ENCODE measurements around the gene PSMD6.

PSMD6 gene

DNA sequence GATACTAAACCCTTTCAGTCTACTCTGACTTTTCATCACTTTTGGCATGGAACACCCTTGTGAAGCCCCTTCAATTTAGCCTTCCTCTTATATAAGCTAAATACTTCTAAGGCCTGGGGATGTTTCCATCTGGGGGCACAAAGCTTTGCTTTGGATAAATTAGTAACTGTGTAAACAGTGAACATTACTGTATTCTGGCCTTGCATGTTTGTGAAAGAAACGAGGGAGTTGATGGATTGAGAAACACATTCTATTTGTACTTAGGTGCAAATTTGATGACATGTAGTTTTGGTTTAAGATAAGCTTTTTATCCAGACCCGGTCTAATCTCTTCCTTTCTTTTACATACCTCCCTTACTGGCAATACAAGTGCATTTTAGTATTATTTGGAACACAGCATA, 19.7 kb downstream of the PSMD6 start:
- peaks cover 48 to 53% of the 10 kb centered on the region in 2 donors for H3K36me3 ChIP-seq (ENCODE audit: control insufficient read depth in 1 of 2, insufficient read depth in 2 of 2, low read length in 2 of 2)
- H3K4me1 ChIP-seq (ENCODE audit: control insufficient read depth in 1 of 2, insufficient read depth in 2 of 2, low read length in 2 of 2) = no peaks in the 10 kb centered on the region
- H3K9me3 ChIP-seq (ENCODE audit: control insufficient read depth in 1 of 2, low read length in 2 of 2) = no peaks in the 10 kb centered on the region
- H3K27me3 ChIP-seq (ENCODE audit: low read depth, low read length) = no peaks in the 10 kb centered on the region
- H3K27ac ChIP-seq (ENCODE audit: low read length) = no peak overlapping the region
- no peak overlapping the region for H3K4me3 ChIP-seq (ENCODE audit: low read depth in 1 of 2, low read length in 2 of 2)

GRCh38 chr3:64002233-64002632, 21.1 kb downstream of the PSMD6 start:
- H3K9me3 ChIP-seq (ENCODE audit: control insufficient read depth in 1 of 2, low read length in 2 of 2) = no peaks in the 10 kb centered on the region
- H3K4me1 ChIP-seq (ENCODE audit: control insufficient read depth in 1 of 2, insufficient read depth in 2 of 2, low read length in 2 of 2) = no peaks in the 10 kb centered on the region
- H3K36me3 ChIP-seq (ENCODE audit: control insufficient read depth in 1 of 2, insufficient read depth in 2 of 2, low read length in 2 of 2) = peaks cover 40 to 49% of the 10 kb centered on the region in 2 donors
- no peaks in the 10 kb centered on the region for H3K27me3 ChIP-seq (ENCODE audit: low read depth, low read length)
- no peak overlapping the region for H3K4me3 ChIP-seq (ENCODE audit: low read depth in 1 of 2, low read length in 2 of 2)
- no peak overlapping the region for H3K27ac ChIP-seq (ENCODE audit: low read length)

DNA sequence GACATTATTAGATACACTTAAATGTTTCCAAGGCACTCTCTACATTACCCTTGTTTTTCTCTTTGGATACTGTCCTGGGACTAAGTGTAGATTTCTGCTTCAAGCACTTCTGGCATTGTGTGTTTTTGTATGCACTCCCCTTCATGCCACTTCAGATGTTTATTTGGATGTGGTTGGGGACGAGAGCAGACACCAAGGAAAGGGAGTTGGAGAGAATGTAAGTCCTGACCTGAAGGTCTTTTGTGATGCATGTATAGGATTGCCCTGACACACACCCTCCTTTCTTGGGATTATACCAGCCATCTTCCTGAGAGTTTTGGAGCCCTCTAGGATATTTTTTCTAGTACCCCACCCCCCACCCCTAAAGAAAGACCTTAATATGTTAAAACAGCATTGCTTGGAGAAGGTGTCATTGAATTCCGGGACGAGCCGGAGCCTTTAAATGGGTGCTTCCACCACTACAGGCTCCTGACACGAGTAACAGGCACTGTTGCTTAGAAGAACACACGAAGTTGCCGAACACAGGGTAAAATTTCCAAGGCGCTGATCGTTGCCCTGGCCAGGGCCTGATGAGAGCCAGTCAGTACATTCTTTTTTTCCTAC, 22.7 kb downstream of the PSMD6 start:
- H3K4me1 ChIP-seq (ENCODE audit: control insufficient read depth in 1 of 2, insufficient read depth in 2 of 2, low read length in 2 of 2) = no peaks in the 10 kb centered on the region
- H3K36me3 ChIP-seq (ENCODE audit: control insufficient read depth in 1 of 2, insufficient read depth in 2 of 2, low read length in 2 of 2) = peaks cover 36 to 49% of the 10 kb centered on the region in 2 donors
- no peak overlapping the region for H3K4me3 ChIP-seq (ENCODE audit: low read depth in 1 of 2, low read length in 2 of 2)
- H3K27ac ChIP-seq (ENCODE audit: low read length) = no peak overlapping the region
- no peaks in the 10 kb centered on the region for H3K9me3 ChIP-seq (ENCODE audit: control insufficient read depth in 1 of 2, low read length in 2 of 2)
- no peaks in the 10 kb centered on the region for H3K27me3 ChIP-seq (ENCODE audit: low read depth, low read length)

DNA sequence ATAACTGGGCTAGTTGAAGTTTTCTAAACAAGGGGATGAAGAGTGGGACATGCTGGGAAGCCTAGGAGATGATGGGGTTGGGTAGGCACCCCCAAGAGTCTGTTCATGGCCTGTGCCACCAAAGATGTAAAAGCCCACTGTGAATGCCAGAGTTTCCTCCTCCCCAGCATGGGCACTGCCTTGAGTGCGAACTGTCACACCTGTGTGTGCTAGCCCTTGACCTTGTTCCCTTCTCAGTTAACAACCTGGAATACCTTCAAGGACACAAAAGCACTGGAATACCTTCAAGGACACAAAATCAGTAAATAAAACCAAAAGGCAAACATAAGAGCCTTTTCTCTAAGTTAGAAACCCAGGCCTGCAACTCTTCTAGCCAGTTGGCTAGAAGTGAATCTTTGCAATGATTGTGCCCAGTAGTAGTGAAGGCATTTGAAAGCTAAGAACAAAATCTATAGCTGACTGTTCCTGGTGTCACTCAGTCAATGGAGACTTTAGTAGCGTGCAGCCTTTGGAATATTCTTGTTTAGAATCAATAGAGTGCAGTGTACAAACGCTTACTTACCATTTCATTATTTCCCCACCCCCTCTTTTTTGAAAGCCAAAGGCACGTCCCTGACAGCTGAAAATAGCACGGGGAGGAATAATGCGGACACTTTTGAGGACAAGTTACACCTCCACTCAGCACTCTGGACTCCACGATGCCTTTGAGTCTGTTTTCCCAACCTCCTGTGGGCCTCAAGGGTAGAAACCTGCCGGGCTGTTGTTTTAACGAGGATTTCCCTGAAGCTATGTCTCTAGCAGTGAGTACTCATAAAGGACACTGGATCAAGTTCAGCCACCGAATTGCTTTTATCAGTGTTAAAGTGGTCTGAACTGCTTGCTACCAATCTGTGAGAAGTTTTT, 24.2 kb downstream of the PSMD6 start:
- Histone ChIP-seq H3K36me3 (ENCODE audit: control insufficient read depth in 1 of 2, insufficient read depth in 2 of 2, low read length in 2 of 2) (peaks cover 37 to 59% of the 10 kb centered on the region in 2 donors), H3K27ac (ENCODE audit: low read length) (no peak overlapping the region)

DNA sequence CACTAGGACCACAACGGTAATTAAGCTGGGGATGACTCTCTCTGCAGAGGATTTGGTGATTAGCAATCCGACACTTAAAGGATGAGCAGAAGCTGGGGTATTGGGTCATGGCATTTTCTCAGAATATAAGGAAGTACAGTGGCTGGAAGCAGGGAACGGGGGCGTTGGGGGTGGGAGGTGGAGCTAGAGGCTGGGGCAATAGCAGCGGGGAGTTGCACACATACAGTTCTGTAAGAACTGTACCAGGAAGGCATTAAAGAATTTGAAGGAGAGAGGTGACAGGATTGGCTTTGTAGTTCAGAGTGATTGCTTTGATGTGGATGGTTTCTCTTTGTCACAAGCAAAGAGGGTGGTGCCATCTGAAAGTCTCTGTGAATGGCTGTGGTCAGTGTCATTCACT, 28.2 kb downstream of the PSMD6 start:
- Histone ChIP-seq H3K4me1 (ENCODE audit: control insufficient read depth in 1 of 2, insufficient read depth in 2 of 2, low read length in 2 of 2) (no peaks in the 10 kb centered on the region), H3K27ac (ENCODE audit: low read length) (no peak overlapping the region), H3K36me3 (ENCODE audit: control insufficient read depth in 1 of 2, insufficient read depth in 2 of 2, low read length in 2 of 2) (peaks cover 51 to 80% of the 10 kb centered on the region in 2 donors), H3K9me3 (ENCODE audit: control insufficient read depth in 1 of 2, low read length in 2 of 2) (no peaks in the 10 kb centered on the region), H3K27me3 (ENCODE audit: low read depth, low read length) (no peaks in the 10 kb centered on the region), H3K4me3 (ENCODE audit: low read depth in 1 of 2, low read length in 2 of 2) (no peak overlapping the region)

More for the DNA sequence above, 24.2 kb downstream of the PSMD6 start:
- no peaks in the 10 kb centered on the region for H3K27me3 ChIP-seq (ENCODE audit: low read depth, low read length)
- H3K4me1 ChIP-seq (ENCODE audit: control insufficient read depth in 1 of 2, insufficient read depth in 2 of 2, low read length in 2 of 2) = no peaks in the 10 kb centered on the region
- no peaks in the 10 kb centered on the region for H3K9me3 ChIP-seq (ENCODE audit: control insufficient read depth in 1 of 2, low read length in 2 of 2)
- H3K4me3 ChIP-seq (ENCODE audit: low read depth in 1 of 2, low read length in 2 of 2) = no peak overlapping the region

DNA sequence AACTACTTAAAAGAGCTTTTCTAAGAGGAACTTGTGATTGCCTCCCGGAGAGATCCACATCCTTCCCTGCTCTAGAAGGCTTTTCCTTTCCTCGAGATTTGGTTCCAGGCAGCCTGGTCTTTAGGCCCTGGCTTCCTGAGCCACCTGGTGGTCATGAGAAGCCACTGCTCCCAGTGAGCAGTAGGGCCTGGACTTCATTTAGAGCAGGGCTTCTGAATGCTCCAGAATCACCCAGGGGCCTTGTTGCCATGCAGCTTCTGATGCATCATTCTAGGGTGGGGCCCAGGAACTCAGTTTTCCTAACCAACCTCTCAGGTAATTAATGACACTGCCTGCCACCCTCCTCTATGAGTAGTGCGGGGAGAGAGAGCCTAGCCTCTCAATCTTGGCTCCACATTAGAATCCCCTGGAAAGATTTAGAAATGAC, 29.6 kb downstream of the PSMD6 start:
- Histone ChIP-seq H3K4me3 (ENCODE audit: low read depth in 1 of 2, low read length in 2 of 2) (no peak overlapping the region), H3K27me3 (ENCODE audit: low read depth, low read length) (no peaks in the 10 kb centered on the region), H3K4me1 (ENCODE audit: control insufficient read depth in 1 of 2, insufficient read depth in 2 of 2, low read length in 2 of 2) (no peaks in the 10 kb centered on the region), H3K27ac (ENCODE audit: low read length) (no peak overlapping the region), H3K9me3 (ENCODE audit: control insufficient read depth in 1 of 2, low read length in 2 of 2) (no peaks in the 10 kb centered on the region), H3K36me3 (ENCODE audit: control insufficient read depth in 1 of 2, insufficient read depth in 2 of 2, low read length in 2 of 2) (peaks cover 57 to 79% of the 10 kb centered on the region in 2 donors)

DNA sequence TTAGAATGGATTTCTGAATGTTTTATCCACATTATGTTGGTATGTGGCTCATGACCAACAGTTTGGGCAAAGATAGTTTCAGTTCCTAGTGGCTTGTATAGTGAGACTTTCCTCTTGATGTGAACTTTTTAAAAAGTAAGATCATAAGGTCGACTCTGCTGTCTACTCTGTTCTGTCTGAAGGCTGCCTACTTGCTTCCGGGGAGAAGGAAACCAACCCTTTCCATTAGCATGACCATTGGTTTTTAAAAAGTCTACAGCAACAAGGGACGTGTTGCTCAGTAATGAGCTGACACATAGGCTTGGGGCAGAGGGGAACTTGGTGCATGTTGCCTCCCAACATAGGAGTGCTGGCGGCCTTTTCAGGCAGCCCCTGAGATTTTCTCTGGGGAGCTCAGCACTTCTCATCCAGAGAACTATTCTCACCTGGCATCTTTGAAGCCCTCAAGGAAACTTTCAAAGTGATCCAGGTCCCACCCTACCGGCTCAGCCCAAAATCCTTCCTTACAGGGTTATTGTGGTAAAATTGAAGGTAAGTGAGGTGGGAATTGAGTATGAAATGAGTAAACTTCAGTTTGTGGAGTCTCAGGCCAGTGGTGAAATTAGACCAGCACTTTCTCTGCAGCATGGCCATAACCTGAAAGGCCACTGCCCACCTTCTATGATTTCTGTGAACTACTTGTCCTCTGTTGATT, 30.6 kb downstream of the PSMD6 start:
- no peaks in the 10 kb centered on the region for H3K27me3 ChIP-seq (ENCODE audit: low read depth, low read length)
- no peak overlapping the region for H3K27ac ChIP-seq (ENCODE audit: low read length)
- H3K36me3 ChIP-seq (ENCODE audit: control insufficient read depth in 1 of 2, insufficient read depth in 2 of 2, low read length in 2 of 2) = peaks cover 65 to 79% of the 10 kb centered on the region in 2 donors
- H3K4me3 ChIP-seq (ENCODE audit: low read depth in 1 of 2, low read length in 2 of 2) = no peak overlapping the region
- H3K4me1 ChIP-seq (ENCODE audit: control insufficient read depth in 1 of 2, insufficient read depth in 2 of 2, low read length in 2 of 2) = no peaks in the 10 kb centered on the region
- no peaks in the 10 kb centered on the region for H3K9me3 ChIP-seq (ENCODE audit: control insufficient read depth in 1 of 2, low read length in 2 of 2)

DNA sequence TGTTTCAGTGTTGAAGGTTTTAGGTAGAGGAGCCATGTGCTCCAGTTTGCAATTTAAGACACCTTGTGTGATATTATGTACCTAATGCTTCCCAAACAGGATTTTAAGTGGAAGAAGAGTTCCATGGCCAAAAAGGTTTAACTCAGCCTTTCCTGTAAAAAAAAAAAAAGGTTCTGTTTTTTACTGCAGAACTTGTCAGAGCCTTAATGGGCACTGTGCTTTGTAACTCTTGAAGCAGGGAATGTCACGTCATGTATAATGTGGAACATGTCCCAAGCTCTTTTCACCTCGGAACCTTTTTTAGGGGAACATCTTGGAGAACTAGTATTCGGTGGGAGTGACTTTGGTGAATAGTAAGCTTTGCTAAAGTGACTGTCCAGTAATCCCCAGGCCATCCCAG, 31.6 kb downstream of the PSMD6 start:
- no peaks in the 10 kb centered on the region for H3K4me1 ChIP-seq (ENCODE audit: control insufficient read depth in 1 of 2, insufficient read depth in 2 of 2, low read length in 2 of 2)
- H3K27ac ChIP-seq (ENCODE audit: low read length) = no peak overlapping the region

DNA sequence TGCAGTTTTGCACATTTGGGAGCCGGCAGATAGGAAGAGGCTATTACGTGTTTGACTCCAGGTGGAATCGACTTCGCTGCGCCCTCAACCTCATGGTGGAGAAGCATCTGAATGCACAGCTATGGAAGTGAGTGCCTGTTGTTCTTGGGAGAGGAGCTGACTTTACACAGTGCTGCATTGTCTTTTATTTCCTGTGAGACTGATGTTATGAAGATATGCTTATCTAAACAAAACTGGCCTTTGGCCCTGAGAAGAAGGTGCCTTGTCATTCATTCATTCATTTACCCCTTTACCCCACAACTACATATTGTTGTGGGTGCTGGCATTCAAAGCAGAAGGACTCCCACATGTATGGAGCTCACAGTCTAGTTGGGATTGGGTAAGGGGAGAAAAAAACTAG, 32.6 kb downstream of the PSMD6 start:
- no peaks in the 10 kb centered on the region for H3K4me1 ChIP-seq (ENCODE audit: control insufficient read depth in 1 of 2, insufficient read depth in 2 of 2, low read length in 2 of 2)
- peaks cover 66 to 75% of the 10 kb centered on the region in 2 donors for H3K36me3 ChIP-seq (ENCODE audit: control insufficient read depth in 1 of 2, insufficient read depth in 2 of 2, low read length in 2 of 2)
- no peaks in the 10 kb centered on the region for H3K27me3 ChIP-seq (ENCODE audit: low read depth, low read length)
- H3K9me3 ChIP-seq (ENCODE audit: control insufficient read depth in 1 of 2, low read length in 2 of 2) = no peaks in the 10 kb centered on the region
- H3K27ac ChIP-seq (ENCODE audit: low read length) = no peak overlapping the region
- H3K4me3 ChIP-seq (ENCODE audit: low read depth in 1 of 2, low read length in 2 of 2) = no peak overlapping the region

More for the DNA sequence above, 31.6 kb downstream of the PSMD6 start:
- no peaks in the 10 kb centered on the region for H3K27me3 ChIP-seq (ENCODE audit: low read depth, low read length)
- peaks cover 71 to 81% of the 10 kb centered on the region in 2 donors for H3K36me3 ChIP-seq (ENCODE audit: control insufficient read depth in 1 of 2, insufficient read depth in 2 of 2, low read length in 2 of 2)
- H3K9me3 ChIP-seq (ENCODE audit: control insufficient read depth in 1 of 2, low read length in 2 of 2) = no peaks in the 10 kb centered on the region
- no peak overlapping the region for H3K4me3 ChIP-seq (ENCODE audit: low read depth in 1 of 2, low read length in 2 of 2)

GRCh38 chr3:63990204-63990603, 33.1 kb downstream of the PSMD6 start:
- no peaks in the 10 kb centered on the region for H3K27me3 ChIP-seq (ENCODE audit: low read depth, low read length)
- no peak overlapping the region for H3K27ac ChIP-seq (ENCODE audit: low read length)
- H3K36me3 ChIP-seq (ENCODE audit: control insufficient read depth in 1 of 2, insufficient read depth in 2 of 2, low read length in 2 of 2) = peaks cover 66 to 75% of the 10 kb centered on the region in 2 donors
- H3K4me1 ChIP-seq (ENCODE audit: control insufficient read depth in 1 of 2, insufficient read depth in 2 of 2, low read length in 2 of 2) = no peaks in the 10 kb centered on the region
- H3K9me3 ChIP-seq (ENCODE audit: control insufficient read depth in 1 of 2, low read length in 2 of 2) = no peaks in the 10 kb centered on the region
- H3K4me3 ChIP-seq (ENCODE audit: low read depth in 1 of 2, low read length in 2 of 2) = no peak overlapping the region

GRCh38 chr3:63988943-63989342, 34.4 kb downstream of the PSMD6 start:
- H3K27ac ChIP-seq (ENCODE audit: low read length) = no peak overlapping the region
- no peak overlapping the region for H3K4me3 ChIP-seq (ENCODE audit: low read depth in 1 of 2, low read length in 2 of 2)
- no peaks in the 10 kb centered on the region for H3K9me3 ChIP-seq (ENCODE audit: control insufficient read depth in 1 of 2, low read length in 2 of 2)
- peaks cover 66 to 67% of the 10 kb centered on the region in 2 donors for H3K36me3 ChIP-seq (ENCODE audit: control insufficient read depth in 1 of 2, insufficient read depth in 2 of 2, low read length in 2 of 2)
- H3K27me3 ChIP-seq (ENCODE audit: low read depth, low read length) = no peaks in the 10 kb centered on the region
- no peaks in the 10 kb centered on the region for H3K4me1 ChIP-seq (ENCODE audit: control insufficient read depth in 1 of 2, insufficient read depth in 2 of 2, low read length in 2 of 2)
